Measurements from ENCODE around the gene INS. TPM values are rescaled to one million over a fixed set of nuclear protein-coding genes. Genes with fewer than 3 reads are reported as not detected.

The INS gene
- total RNA-seq, 4 donors from 2014 or later: not detected

DNA sequence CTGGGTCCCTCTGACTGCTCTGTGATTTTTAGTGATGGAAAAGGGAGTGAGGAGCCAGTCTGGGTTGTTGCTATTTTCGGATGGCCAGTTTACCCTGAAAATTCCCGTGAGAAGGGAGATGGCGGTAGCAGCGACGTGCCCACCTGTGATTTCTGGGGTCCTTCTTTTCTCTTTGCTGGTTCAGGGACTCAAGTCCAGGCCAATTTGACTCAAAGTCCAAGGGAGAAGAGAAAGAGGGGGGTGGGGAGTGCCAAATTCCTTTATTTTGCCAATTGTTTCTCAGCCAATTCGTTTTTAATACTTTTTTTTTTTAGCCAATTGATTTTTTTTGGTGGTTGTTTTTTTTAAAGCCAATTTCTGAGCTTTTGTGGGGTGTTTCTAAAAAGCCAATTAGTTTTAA lies 28.8 kb downstream of the INS start:
- Histone ChIP-seq H3K4me1 (peaks cover 0 to 10% (median 7%) of the 10 kb centered on the region in 4 donors), H3K9me3 (no peaks in the 10 kb centered on the region), H3K36me3 (peaks cover 0 to 25% (median 0%) of the 10 kb centered on the region in 4 donors), H3K4me3 (no peak overlapping the region), H3K27ac (replicated peaks in 1 of 4) (no peak overlapping the region), H3K27me3 (peaks cover 0 to 98% (median 7%) of the 10 kb centered on the region in 4 donors)
- intact Hi-C loops (cut with DNase I): no loop called here
- no peak for DNase-seq (ENCODE audit: extremely low spot score)
- TF ChIP-seq POLR2AphosphoS5 (IDR thresholded peaks at IDR 0.05) (no peak), EP300 (IDR thresholded peaks at IDR 0.05) (no peak), POLR2A (IDR thresholded peaks at IDR 0.05; ENCODE audit: low read depth) (no peak)
- TF ChIP-seq, protein P1, sequence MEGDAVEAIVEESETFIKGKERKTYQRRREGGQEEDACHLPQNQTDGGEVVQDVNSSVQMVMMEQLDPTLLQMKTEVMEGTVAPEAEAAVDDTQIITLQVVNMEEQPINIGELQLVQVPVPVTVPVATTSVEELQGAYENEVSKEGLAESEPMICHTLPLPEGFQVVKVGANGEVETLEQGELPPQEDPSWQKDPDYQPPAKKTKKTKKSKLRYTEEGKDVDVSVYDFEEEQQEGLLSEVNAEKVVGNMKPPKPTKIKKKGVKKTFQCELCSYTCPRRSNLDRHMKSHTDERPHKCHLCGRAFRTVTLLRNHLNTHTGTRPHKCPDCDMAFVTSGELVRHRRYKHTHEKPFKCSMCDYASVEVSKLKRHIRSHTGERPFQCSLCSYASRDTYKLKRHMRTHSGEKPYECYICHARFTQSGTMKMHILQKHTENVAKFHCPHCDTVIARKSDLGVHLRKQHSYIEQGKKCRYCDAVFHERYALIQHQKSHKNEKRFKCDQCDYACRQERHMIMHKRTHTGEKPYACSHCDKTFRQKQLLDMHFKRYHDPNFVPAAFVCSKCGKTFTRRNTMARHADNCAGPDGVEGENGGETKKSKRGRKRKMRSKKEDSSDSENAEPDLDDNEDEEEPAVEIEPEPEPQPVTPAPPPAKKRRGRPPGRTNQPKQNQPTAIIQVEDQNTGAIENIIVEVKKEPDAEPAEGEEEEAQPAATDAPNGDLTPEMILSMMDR (IDR thresholded peaks at IDR 0.05): no peak
- 72% methylated on average over 6 of the region's 6 CpGs for WGBS

GRCh38 chr11:2131371-2132236 lies 29.4 kb downstream of the INS start:
- WGBS: 78% methylated on average over 28 of the region's 28 CpGs
- Histone ChIP-seq H3K36me3 (peaks cover 0 to 25% (median 0%) of the 10 kb centered on the region in 4 donors), H3K27ac (replicated peaks in 1 of 4) (no peak overlapping the region), H3K27me3 (peaks cover 0 to 92% (median 4%) of the 10 kb centered on the region in 4 donors), H3K4me1 (peaks cover 0 to 4% (median 1%) of the 10 kb centered on the region in 4 donors), H3K4me3 (no peak overlapping the region), H3K9me3 (no peaks in the 10 kb centered on the region)
- TF ChIP-seq, protein P1 (IDR thresholded peaks at IDR 0.05): no peak
- TF ChIP-seq POLR2A (IDR thresholded peaks at IDR 0.05; ENCODE audit: low read depth) (no peak), EP300 (IDR thresholded peaks at IDR 0.05) (no peak), POLR2AphosphoS5 (IDR thresholded peaks at IDR 0.05) (no peak)
- intact Hi-C loops (cut with DNase I): no loop called here
- no peak for DNase-seq (ENCODE audit: extremely low spot score)

GRCh38 chr11:2130881-2131352 lies 30.1 kb downstream of the INS start:
- Histone ChIP-seq H3K27ac (replicated peaks in 1 of 4) (no peak overlapping the region), H3K9me3 (no peaks in the 10 kb centered on the region), H3K4me1 (peaks cover 0 to 3% (median 0%) of the 10 kb centered on the region in 4 donors), H3K36me3 (peaks cover 0 to 25% (median 0%) of the 10 kb centered on the region in 4 donors), H3K27me3 (peaks cover 0 to 85% (median 3%) of the 10 kb centered on the region in 4 donors), H3K4me3 (no peak overlapping the region)
- 86% methylated on average over 15 of the region's 18 CpGs for WGBS
- no peak for TF ChIP-seq EP300 (IDR thresholded peaks at IDR 0.05)
- DNase-seq (ENCODE audit: extremely low spot score): no peak
- intact Hi-C loops (cut with DNase I): no loop called here

GRCh38 chr11:2129699-2130366 lies 31.2 kb downstream of the INS start:
- intact Hi-C loops (cut with DNase I): no loop called here
- Histone ChIP-seq H3K36me3 (peaks cover 0 to 25% (median 0%) of the 10 kb centered on the region in 4 donors), H3K27me3 (peaks cover 0 to 74% (median 3%) of the 10 kb centered on the region in 4 donors), H3K4me3 (no peak overlapping the region), H3K27ac (replicated peaks in 1 of 4) (no peak overlapping the region), H3K9me3 (no peaks in the 10 kb centered on the region), H3K4me1 (peaks cover 0 to 3% (median 0%) of the 10 kb centered on the region in 4 donors)
- no peak for DNase-seq (ENCODE audit: extremely low spot score)
- WGBS: 89% methylated on average over 17 of the region's 25 CpGs
- no peak for TF ChIP-seq EP300 (IDR thresholded peaks at IDR 0.05)
- TF ChIP-seq, protein P1 (IDR thresholded peaks at IDR 0.05): no peak
- TF ChIP-seq POLR2A (IDR thresholded peaks at IDR 0.05; ENCODE audit: low read depth): no peak
- TF ChIP-seq POLR2AphosphoS5 (IDR thresholded peaks at IDR 0.05): no peak

GRCh38 chr11:2129308-2129698 lies 31.7 kb downstream of the INS start:
- Histone ChIP-seq H3K27ac (replicated peaks in 1 of 4) (no peak overlapping the region), H3K36me3 (peaks cover 0 to 25% (median 0%) of the 10 kb centered on the region in 4 donors), H3K4me3 (no peak overlapping the region), H3K27me3 (peaks cover 0 to 73% (median 3%) of the 10 kb centered on the region in 4 donors), H3K9me3 (no peaks in the 10 kb centered on the region), H3K4me1 (peaks cover 0 to 3% (median 0%) of the 10 kb centered on the region in 4 donors)
- DNase-seq (ENCODE audit: extremely low spot score): no peak
- WGBS: 79% methylated on average over 10 of the region's 17 CpGs
- intact Hi-C loops (cut with DNase I): no loop called here
- TF ChIP-seq POLR2AphosphoS5 (IDR thresholded peaks at IDR 0.05) (no peak), EP300 (IDR thresholded peaks at IDR 0.05) (no peak), POLR2A (IDR thresholded peaks at IDR 0.05; ENCODE audit: low read depth) (no peak)
- TF ChIP-seq, protein P1 (IDR thresholded peaks at IDR 0.05): no peak

Measured in esophagus muscularis mucosa (tissue), 4 donors.